Dedifferentiated amniotic fluid mesenchymal stem cell (primary cell): ENCODE measurements around the gene PIGQ.

Source experiments
- DNase-seq: peaks from one replicate; pipeline ENCODE4 v3.0.0-alpha.2; 2016; ENCODE audit errors: extremely low spot score

PIGQ gene

DNA sequence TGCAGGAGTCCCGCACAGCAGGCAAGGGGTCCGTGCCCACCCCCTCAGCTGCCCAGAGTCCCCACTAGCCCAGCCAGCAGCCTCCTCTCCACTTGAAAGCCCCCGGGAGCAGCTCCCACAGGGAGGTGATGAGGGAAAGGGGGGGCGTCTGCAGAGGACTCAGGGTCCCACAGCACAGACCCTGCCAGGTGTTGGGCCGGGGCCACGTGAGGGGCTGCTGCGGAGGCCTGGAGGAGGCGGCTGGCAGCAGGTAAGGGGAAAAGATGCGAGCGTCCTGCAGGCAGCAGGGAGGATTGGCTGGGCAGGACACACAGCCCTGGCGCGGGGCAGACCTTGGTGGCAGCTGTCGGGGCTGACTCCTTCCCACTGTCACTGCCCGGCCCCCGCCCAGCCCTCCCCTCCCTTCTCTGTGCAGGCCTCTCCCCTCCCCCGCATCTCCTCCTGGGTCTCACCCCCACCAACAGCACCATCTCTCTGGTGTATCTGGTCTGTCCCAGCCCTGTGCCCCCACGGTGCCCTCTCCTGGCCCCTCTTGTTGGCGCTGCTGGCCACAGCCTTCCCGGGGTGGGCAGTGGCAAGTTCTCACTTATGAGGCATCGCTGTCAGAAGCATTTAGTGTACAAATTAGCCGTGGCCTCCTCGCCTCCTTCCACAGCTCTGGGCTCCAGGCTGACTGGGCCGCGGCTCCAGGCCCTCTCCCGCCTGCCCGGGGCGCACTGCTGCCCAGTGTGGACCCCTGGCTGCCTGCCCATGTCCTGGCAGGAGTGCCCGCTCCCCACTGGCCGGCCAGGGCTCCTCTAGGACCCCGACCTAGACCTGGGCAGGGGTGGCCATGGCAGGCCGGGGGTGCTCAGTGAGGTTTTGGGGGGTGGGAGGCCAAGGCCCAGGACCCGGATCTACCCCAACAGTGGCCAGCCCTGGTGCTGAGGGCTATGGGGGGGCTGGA, 14.0 kb upstream of the PIGQ start:
- no peak for DNase-seq

DNA sequence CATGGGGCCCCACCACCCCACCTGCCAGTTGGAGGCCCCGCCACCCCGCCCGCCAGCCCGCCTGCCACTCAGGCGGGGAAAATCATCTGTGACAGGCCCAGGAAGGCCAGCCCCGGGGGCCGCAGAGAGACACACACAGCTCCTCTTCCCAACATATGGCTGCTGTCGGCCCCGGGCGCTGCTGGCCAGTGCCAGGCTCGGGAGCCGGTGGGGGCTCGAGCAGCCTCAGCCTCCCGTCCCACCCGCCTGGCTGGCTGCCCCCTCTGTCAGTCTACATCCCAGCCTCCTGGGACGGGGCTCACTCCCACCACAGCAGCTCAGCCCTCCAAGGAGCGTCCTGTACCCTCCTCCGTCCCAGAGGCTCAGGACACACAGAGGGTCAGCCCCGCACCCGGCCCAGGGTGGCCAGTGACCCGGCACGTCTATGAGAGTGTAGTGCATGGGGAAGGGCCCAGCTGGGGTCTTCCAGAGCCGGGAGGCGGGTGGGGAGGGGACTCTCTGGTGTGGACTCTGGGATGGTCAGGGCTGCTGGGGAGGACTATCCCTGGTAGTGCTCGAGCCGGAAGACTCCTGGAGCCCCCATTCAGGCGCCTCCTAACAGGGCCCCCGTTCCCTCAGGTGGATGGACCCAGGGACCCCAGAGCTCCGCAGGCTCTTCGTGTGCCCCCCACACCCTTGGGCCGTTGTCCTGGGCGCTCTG, 13.1 kb upstream of the PIGQ start:
- no peak for DNase-seq

DNA sequence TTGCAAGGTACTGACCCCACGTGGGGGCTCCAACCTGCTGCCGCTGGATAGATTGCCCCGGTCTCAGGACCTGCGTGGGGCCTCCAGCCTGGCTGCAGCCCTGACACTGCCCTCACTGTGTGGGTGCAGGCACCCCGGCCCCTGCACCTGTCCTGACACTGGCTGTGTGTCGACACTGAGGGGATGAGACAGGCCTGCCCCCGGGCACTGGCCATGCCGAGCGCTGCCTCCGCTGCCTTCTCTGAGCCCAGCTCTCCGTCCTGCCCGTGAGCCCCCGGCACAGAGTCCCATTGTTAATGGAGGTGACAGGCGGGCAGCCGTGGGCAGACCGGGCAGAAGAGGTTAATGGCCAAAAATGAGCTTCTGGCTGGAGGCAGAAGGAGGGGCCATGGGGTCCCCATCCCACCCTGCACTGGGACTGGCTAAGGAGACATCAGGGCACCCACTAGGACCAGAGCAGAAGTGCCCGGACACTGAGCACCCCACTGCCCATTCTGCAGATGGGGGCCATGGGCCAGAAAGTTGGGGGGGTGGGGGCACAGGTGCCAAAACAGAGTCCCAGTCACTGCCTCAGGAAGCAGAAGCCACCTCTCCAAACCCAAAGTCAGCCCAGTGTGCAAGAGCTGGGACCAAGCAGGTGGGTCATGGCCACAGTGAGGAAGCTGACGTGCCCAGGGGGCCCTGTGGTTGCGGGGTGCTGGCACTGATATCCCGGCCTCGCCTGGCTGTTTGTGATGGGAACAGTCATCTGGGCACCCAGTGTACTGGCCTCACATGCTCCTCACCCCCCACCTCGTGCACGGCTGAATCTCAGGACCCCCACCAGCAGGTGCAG, 12.1 kb upstream of the PIGQ start:
- DNase-seq, result no peak

DNA sequence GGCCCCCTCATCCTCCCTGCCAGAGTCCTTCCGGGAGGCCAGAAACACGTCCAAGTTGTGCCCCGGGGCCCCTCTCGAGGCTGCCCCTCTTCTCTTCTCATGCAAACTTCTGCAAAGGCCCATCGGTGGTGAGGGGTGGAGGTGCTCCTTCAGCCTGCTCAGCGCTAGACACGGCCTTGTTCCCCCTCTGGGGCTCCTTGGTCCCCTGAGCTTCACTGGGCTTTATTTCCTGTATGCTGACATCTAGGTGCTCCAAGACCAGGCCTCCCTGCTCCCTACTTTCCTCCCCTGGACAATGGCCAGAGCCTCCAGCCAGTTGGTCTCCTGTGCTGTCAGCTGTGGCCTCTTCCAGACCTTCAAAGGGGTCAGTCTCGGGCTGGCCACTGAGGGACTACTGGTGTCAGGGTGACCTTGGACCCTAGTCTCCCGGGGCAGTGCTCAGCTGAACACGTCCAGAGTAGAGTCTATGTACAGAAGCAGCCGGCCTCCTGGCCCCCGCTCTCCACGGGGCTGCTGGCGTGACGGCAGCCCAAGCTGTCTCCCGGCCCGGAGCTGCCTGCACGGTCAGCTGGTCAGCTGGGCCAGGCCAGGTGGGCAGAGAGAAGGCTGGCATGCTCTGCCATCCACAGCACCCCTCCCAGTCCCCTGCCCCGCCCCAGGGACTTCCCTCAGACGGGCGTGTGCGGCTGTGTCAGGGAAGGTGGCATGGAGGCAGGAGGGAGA, 11.3 kb upstream of the PIGQ start:
- DNase-seq, result no peak

DNA sequence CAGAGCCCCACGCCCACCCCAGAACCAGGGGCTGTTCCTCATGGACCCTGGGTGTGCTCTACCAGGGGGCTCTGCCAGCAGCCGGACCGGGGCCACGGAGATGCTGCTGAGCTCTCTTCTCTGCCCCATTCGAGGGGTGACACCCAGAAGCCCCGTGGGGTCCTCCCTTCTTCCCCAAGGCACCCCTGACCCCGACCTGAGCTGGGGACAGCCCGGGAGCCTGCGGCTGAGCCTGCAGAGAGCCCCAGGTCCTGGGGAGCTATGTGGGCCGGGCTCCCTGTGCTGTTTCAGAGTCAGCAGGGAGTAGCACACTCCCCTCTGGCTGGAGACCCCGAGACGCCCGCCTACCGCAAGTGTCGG, 10.8 kb upstream of the PIGQ start:
- no peak for DNase-seq

DNA sequence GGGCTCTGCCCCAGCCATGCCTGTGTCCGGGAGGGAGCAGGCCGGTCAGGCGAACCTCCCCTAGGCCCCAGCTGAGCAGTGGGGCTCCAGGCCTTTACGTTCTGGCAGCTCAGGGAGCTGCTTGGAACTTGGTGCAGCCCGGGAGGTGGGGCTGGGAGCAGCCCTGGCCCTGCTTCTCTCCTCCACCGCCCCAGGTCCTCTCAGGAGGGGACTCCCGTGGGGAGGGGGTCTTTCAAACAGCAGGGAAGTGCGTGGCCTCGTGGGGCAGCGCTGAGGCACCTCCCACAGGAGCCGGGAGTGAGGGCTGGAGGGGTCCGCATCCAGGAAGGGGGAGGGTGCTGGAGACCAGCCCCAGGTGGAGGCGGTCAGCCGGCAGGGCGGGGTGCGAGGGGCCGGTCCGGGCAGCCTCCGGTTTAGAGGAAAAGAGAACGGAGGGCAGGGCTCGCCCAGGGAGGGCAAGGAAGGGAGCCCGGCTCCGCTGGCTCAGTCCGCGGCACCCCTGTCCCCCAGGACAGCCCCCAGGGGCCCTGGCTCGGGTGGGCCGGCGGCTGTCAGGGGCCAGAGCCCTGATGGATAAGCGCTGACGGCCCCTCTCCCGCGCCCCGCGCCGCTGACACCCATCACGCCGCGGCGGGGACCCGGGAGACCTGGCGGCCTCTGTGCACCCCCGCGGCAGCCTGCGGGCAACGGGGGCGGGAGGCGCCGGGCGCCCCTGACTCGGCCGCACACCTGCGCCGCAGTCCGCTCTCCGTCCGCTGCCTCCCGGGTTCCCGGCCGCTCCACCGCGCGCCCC, 10.2 kb upstream of the PIGQ start:
- DNase-seq, result no peak

DNA sequence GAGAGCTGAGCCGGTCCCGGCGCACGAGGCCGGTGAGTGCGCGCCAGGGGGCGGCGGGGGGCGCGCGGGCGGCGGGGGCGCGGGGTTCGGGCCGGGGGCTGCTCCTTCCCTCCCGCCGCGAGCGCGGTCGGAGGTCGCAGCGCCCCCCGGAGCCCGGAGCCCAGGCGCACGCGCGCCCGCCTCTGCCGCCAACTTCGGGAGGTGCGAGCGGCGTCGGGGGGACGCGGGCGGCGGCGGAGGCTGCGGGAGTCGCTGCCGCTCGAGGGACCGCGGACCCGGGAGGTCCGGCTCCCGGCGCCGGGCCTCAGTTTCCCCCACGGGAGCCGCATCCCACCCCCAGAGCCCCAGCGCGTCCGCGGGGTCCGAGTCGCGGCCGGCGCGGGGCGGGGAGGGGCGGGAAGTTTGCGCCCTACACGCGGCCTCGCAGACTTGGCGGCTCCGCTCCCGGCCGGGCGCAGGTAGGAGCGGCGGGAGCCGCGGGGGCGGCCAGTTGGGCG, 9.5 kb upstream of the PIGQ start, which contains the start of gene PRR35:
Gene PRR35, plus strand, starts transcription at position 191 of the 497 bp plus-strand sequence. CDS start 2,901 bp downstream, outside the sequence.
- no peak for DNase-seq

DNA sequence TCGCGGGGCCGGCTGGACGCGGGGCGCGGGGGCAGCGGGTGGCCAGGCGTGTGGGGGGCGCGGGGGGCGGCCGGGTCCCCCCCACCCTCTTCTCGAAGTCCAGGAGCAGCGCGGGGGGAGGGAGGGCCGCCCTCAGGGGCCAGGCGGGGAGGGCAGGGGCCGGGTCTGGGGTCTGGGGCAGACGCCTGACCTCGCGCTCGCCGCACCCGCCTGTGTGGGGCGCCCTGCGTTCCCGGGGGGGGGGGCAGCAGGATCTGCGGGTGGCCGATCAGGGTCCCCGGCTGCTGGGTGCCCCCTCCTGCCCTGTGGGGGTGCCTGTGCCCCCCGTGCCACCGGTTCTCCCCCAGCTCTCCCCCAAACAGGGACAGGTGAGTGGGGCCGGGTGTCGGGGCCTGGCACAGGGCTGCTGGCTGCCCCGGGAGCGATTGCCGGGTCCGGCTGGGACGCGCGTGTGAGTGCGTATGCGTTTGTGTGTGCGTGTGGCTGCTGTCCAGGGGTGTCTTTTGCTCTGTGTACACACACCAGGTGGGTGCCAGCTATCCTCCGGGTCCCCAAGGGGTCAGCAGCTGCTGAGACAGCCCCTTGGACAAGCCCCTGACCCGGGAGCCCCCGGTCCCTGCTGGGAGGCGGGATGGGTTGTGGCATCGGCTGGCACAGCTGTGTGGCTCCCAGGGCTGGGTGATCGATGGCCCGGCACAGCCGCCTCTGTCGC, 8.9 kb upstream of the PIGQ start:
- DNase-seq, result no peak

DNA sequence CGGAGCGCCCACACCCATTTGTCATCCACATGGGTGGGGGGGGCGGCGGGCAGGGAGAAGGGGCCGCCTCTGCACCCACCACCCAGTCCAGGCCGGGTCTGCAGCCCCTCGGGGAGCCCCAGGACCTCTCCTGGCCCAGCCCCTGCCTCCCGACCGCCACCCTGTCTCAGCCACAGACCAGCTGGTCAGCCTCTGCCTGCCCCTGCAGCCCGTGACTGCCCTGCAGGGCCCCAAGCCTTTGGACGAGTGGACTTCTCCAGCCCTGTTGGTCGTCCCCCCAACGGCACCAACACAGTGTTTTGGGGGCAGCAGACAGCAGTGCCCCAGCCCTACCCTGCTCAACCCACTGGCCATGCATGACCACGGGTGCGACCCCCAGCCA, 8.4 kb upstream of the PIGQ start:
- DNase-seq, result no peak

DNA sequence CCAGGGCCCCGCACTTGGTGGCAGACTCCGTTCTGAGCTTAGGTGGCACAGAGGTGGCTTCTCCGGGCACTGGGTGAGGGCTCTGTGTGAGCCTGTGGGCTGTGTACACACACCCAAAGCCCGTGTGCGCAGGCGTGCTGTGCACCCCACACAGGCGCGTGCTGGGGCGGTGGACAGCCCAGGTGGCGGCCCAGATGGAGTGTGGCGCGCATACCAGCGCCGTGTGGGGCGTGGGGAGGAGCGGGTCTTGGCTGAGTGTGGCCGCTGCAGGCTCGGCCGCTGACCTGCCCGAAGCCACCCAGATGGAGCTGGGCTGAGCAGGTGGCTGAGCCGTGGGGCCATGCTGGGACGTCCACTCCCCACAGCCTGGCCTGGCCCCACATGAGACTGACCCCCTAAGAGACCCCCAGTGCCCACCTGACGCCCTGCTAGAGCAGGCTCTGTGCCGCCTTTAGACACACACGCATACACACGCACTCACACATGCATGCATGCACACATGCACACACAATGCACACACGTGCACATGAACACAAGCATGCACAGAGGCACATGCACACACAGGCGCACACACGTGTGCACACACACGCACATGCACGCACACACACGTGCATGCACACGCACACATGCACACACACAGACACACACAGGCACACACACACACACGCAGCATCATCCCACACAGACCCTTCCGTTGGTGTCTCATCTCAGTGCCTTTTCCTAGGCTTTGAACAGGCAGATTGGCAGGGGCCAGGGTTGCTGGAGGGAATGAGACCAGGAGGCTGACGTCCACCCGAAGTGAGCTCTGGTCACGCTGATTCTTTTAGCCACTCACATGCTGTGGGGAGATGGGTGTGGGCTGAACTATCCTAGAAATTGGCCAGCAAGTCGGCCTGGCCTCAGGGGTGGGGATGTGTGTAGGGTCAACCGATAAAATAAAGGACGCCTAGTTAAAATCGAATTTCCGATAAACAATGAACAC, 7.5 kb upstream of the PIGQ start:
- DNase-seq, result no peak

DNA sequence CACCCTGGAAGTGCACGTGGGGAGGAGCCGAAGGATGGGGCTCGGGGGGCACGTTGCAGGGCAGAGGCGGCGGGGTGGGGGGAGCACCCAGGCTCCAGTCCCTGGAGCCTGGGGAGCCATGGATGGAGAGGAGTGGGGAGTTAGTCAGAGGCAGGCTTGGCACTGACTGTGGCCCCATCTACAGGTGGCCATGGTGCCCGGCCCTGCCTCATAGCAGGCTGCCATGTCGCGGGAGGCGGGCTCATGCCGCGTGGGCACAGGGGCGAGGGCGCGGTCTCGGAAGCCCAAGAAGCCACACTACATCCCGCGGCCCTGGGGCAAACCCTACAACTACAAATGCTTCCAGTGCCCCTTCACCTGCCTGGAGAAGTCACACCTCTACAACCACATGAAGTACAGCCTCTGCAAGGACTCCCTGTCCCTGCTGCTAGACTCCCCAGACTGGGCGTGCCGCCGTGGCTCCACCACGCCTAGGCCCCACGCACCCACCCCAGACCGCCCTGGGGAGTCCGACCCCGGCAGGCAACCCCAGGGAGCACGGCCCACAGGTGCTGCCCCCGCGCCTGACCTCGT, 6.6 kb upstream of the PIGQ start:
- no peak for DNase-seq

DNA sequence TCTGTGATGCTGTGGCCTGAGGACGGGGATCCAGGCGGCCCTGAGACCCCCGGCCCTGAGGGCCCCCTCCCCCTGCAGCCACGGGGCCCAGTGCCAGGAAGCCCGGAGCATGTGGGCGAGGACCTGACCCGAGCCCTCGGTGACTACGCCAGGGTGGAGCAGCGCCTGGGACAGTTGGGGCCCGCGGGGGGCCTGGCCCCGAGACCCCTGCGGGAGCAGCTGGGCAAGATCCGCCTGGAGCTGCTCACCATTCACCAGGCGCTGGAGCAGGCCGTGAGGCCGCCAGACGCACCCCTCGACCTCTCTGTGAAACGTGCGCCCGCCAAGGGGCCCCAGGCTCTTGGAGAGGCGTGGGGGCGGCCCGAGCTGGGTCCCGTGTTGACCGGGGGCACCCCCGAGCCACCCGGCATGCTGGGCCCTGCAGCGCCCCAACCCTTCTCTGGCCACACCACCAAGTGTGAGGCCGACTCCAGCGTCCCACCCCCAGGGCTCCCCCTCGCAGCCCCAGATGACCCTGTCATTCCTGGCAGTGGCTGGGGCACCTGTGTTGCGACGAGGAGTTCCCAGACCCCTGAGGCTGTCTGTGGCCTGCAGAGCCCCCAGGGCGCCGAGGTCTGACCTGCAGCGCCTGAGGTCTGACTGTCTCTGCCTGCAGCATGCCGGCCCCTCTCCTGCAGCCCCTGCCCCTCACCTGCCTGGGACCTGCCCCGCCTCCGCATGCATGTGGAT, 4.9 kb upstream of the PIGQ start:
- no peak for DNase-seq

DNA sequence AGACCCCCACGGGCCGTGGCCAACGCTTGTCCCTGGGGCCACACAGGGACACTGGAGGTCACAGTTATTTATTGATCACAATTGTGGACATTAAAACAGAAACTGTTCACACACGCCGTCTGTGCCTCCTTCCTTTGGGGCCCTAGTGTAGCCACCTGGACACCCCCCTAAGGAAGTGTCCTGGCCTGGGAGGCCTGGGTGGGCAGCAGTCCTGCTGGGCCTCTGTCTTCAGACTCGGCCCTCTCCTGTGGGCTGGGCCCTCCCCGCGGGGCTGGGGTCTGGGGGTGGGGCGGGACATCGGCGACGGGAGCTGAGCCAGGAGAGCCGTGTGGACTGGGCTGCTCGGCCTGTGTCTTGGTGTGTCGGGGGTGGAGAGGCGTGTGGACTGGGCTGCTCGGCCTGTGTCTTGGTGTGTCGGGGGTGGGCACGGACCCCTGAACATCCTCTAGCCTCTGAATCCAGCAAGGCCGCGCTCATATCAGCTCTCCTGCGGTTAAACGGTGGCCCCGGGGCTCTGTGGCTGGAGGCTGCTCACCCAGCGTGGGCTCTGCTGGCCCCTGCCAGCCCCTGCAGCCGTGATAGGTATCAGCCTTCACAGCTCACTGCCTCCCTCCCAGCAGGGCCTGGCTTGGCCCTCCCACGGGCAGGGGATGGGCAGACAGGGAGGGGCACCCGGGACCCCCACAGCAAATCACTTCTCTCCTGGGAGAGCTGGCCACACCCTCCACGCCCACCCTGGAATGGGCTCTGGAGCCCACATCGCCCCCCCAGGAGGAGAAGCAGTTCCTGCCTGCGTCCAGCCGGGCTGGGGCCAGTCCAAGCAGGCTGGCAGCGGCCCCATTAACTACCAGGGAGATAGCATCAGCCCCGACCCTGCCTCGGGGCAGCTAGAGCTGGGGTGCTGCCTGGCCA, 4.1 kb upstream of the PIGQ start:
- DNase-seq, result no peak

DNA sequence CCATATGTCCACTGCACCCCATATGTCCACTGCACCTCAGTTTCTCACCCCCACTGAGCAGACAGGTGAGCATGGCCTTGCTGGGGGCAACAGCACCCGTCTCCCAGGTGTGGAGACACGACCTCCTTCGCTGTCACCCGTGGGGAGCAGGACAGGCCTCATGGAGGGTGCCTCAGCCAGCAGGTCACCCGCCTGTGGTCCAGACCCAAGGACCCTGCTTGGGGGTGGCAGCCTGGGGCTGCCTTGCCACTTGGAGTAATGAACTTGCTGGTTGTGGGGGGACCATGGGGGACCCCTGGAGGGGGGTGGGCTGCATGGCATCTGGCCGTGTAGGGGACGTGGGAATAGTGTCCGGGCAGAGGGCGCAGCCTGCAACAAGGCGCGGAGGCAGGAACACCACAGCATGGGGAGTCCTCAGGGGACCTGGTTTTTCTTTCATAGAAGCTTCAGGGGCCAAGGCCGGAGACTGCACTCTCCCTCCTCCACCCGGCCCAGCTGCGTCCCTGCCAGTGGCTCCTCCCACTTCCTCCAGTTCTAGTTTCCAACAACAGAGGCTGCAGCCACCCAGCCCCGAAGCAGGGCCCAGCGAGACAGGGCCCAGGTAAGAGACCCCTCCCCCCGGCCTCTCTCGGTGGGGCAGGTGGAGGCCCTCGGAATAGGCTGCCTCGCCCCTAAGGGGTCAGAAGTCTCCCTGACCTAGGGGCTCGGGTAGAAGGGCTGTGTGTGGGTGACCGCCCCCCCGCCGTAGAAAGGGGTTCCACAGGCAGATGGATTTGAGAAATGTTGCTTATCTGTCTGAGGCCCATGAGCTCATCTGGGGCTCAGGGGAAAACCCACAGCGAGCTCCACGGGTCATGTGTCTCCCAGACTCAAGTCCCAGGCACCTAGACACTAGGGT, 3.0 kb upstream of the PIGQ start, which contains the start of gene NHLRC4:
Gene NHLRC4, plus strand, starts transcription at position 531 of the 898 bp plus-strand sequence. CDS start 1,043 bp downstream, outside the sequence.
- DNase-seq, result no peak
